ENCODE measurements around the gene ZDHHC5. TPM values are rescaled to one million over a fixed set of nuclear protein-coding genes. Genes with fewer than 3 reads are reported as not detected.

ZDHHC5 gene
- total and polyA plus RNA-seq, 2 donors (not counting 1 experiment from before 2014, with no cell fraction given), result 31.5 to 53.8 TPM

GRCh38 chr11:57667117-57667735 lies 688 bp upstream of the ZDHHC5 start:
- peaks cover 50% of the 10 kb centered on the region for H3K4me1 Mint-ChIP-seq
- peak overlapping the region; percentile 94 for H2AFZ ChIP-seq (ENCODE audit: insufficient read depth, low read depth, low read length, poor library complexity, severe bottlenecking)
- H3K27ac ChIP-seq (ENCODE audit: low read length in 2 of 2), result peak overlapping the region; percentile 98 to 99
- H3K27me3 Mint-ChIP-seq, result no peaks in the 10 kb centered on the region
- 0% methylated on average over 17 of the region's 29 CpGs for WGBS (ENCODE audit: insufficient coverage)
- H3K9me3 Mint-ChIP-seq (ENCODE audit: insufficient read depth), result no peaks in the 10 kb centered on the region
- intact Hi-C loops (cut with micrococcal nuclease), result loop anchor here (1.0 to 5.0 kb wide), 8 partner anchors 10 to 1475 kb away; partner anchors contain the start of genes CLP1, FAM111A, MED19 and P2RX3
- peak overlapping the region; percentile 100 for H3K27ac Mint-ChIP-seq
- peak overlapping the region; percentile 72 to 96 (median 83) for H3K4me3 ChIP-seq (ENCODE audit: control extremely low read depth in 1 of 5, extremely low read depth in 1 of 5, insufficient read depth in 1 of 5, low read depth in 2 of 5, low read length in 4 of 5)
- peaks cover 15% of the 10 kb centered on the region for H4K20me1 ChIP-seq (ENCODE audit: control insufficient read depth, insufficient read depth, low read length, poor library complexity, severe bottlenecking)
- ChIA-PET CTCF (interaction anchor here (0.7 to 2.8 kb wide), 7 partner anchors 10 to 961 kb away, joined by 3 to 19 read pairs (median 5); partner anchors contain the start of gene CLP1), POLR2A (interaction anchor here (0.6 to 2.3 kb wide), 7 partner anchors 8 to 1958 kb away, joined by 3 to 22 read pairs (median 6); partner anchors contain the start of genes CLP1, SELENOH, SSRP1 and TNKS1BP1)
- peak overlapping the region; percentile 95 for H3K4me3 Mint-ChIP-seq
- H3K9me3 ChIP-seq (ENCODE audit: control extremely low read depth in 1 of 3, control insufficient read depth in 2 of 3, insufficient read depth in 1 of 3, low read length in 2 of 3), result no peaks in the 10 kb centered on the region
- TF ChIP-seq EZH2 (IDR thresholded peaks at IDR 0.05; ENCODE audit: borderline replicate concordance, insufficient read depth, low read depth, low read length, poor library complexity, severe bottlenecking) (no peak), CTCF (IDR thresholded peaks at IDR 0.05) (no peak)
- peaks cover 46% of the 10 kb centered on the region for H3K79me2 ChIP-seq (ENCODE audit: control insufficient read depth, insufficient read depth, low read length)
- H3K9ac ChIP-seq (ENCODE audit: low read length), result peak overlapping the region; percentile 93
- no peaks in the 10 kb centered on the region for H3K27me3 ChIP-seq (replicated peaks in 1 of 4; ENCODE audit: control extremely low read depth in 1 of 4, control insufficient read depth in 3 of 4, insufficient read depth in 4 of 4, low read length in 3 of 4)
- peaks cover 25 to 26% of the 10 kb centered on the region in 2 donors for H3K4me1 ChIP-seq (ENCODE audit: control insufficient read depth in 2 of 2, insufficient read depth in 2 of 2, low read length in 2 of 2)
- DNase-seq (peak; percentile 98), ATAC-seq (ENCODE audit: low read depth) (peak; percentile 72)
- H3K36me3 ChIP-seq (replicated peaks in 1 of 2; ENCODE audit: control extremely low read depth in 1 of 2, control insufficient read depth in 1 of 2, extremely low read depth in 1 of 2, insufficient read depth in 2 of 2, low read length in 1 of 2), result peaks cover 0 to 15% of the 10 kb centered on the region in 2 experiments
- H3K4me2 ChIP-seq (replicated peaks; ENCODE audit: low read depth, low read length, poor library complexity, severe bottlenecking), result peak overlapping the region; percentile 92

GRCh38 chr11:57668434-57668782 lies 494 bp downstream of the ZDHHC5 start:
- peak overlapping the region; percentile 94 for H2AFZ ChIP-seq (ENCODE audit: insufficient read depth, low read depth, low read length, poor library complexity, severe bottlenecking)
- DNase-seq, result no peak
- H3K79me2 ChIP-seq (ENCODE audit: control insufficient read depth, insufficient read depth, low read length), result peaks cover 58% of the 10 kb centered on the region
- peak overlapping the region; percentile 93 for H3K9ac ChIP-seq (ENCODE audit: low read length)
- H3K27ac ChIP-seq (ENCODE audit: low read length in 2 of 2), result peak overlapping the region; percentile 98 to 99
- ChIA-PET POLR2A (interaction anchor here (0.6 to 2.3 kb wide), 2 partner anchors 11 to 24 kb away, joined by 3 to 22 read pairs; partner anchors contain the start of gene CLP1), CTCF (interaction anchor here (0.7 to 1.0 kb wide), 2 partner anchors 27 to 132 kb away, joined by 3 to 7 read pairs; no protein-coding TSS in a partner anchor)
- peak overlapping the region; percentile 95 for H3K4me3 Mint-ChIP-seq
- H3K27me3 Mint-ChIP-seq, result no peaks in the 10 kb centered on the region
- H3K4me3 ChIP-seq (ENCODE audit: control extremely low read depth in 1 of 5, extremely low read depth in 1 of 5, insufficient read depth in 1 of 5, low read depth in 2 of 5, low read length in 4 of 5), result peak overlapping the region; percentile 72 to 96 (median 83)
- peaks cover 54% of the 10 kb centered on the region for H3K4me1 Mint-ChIP-seq
- peaks cover 23 to 25% of the 10 kb centered on the region in 2 donors for H3K4me1 ChIP-seq (ENCODE audit: control insufficient read depth in 2 of 2, insufficient read depth in 2 of 2, low read length in 2 of 2)
- intact Hi-C loops (cut with micrococcal nuclease), result loop anchor here (1.0 to 5.0 kb wide), 4 partner anchors 132 to 1474 kb away; partner anchors contain the start of genes FAM111A, P2RX3 and SSRP1
- H3K36me3 ChIP-seq (replicated peaks in 1 of 2; ENCODE audit: control extremely low read depth in 1 of 2, control insufficient read depth in 1 of 2, extremely low read depth in 1 of 2, insufficient read depth in 2 of 2, low read length in 1 of 2), result peaks cover 0 to 19% of the 10 kb centered on the region in 2 experiments
- ATAC-seq (ENCODE audit: low read depth), result peak; percentile 4
- H3K27me3 ChIP-seq (replicated peaks in 1 of 4; ENCODE audit: control extremely low read depth in 1 of 4, control insufficient read depth in 3 of 4, insufficient read depth in 4 of 4, low read length in 3 of 4), result no peaks in the 10 kb centered on the region
- H3K4me2 ChIP-seq (replicated peaks; ENCODE audit: low read depth, low read length, poor library complexity, severe bottlenecking), result peak overlapping the region; percentile 92
- no peaks in the 10 kb centered on the region for H3K9me3 ChIP-seq (ENCODE audit: control extremely low read depth in 1 of 3, control insufficient read depth in 2 of 3, insufficient read depth in 1 of 3, low read length in 2 of 3)
- TF ChIP-seq EZH2 (IDR thresholded peaks at IDR 0.05; ENCODE audit: borderline replicate concordance, insufficient read depth, low read depth, low read length, poor library complexity, severe bottlenecking) (no peak), CTCF (IDR thresholded peaks at IDR 0.05) (no peak)
- peaks cover 27% of the 10 kb centered on the region for H4K20me1 ChIP-seq (ENCODE audit: control insufficient read depth, insufficient read depth, low read length, poor library complexity, severe bottlenecking)
- H3K27ac Mint-ChIP-seq, result peak overlapping the region; percentile 100
- under 1% methylated on average over 28 of the region's 31 CpGs for WGBS (ENCODE audit: insufficient coverage)
- no peaks in the 10 kb centered on the region for H3K9me3 Mint-ChIP-seq (ENCODE audit: insufficient read depth)
